DND-41 (cell line): ENCODE data around the gene APCDD1L.
"Not testable (repeated sequence)": the region's sequence is repeated elsewhere in the genome, so short reads cannot be mapped to it uniquely, and the experiment has no call there.

Experiments used
- ATAC-seq: fragments of 200-7000 bp; cut with Tn5 transposase; 3 replicates; pipeline ENCODE4 v1.9.1; 2021; ENCODE audit warnings: low read depth; ENCODE audit not compliant: insufficient read depth
- DNase-seq: peaks from one replicate; pipeline ENCODE4 v3.0.0-alpha.2; 2020
- H2AFZ ChIP-seq: 2 replicates; pipeline ENCODE4 v1.6.0; 2012; ENCODE audit warnings: low read depth, low read length
- H3K27ac ChIP-seq: 2 replicates; pipeline ENCODE4 v1.5.1; 2012; ENCODE audit warnings: low read length, inconsistent platforms
- H3K27me3 ChIP-seq: fragments of 200-600 bp; sonication (generic); 2 replicates; pipeline ENCODE4 v1.6.0; 2012; ENCODE audit warnings: low read length, mild to moderate bottlenecking, inconsistent platforms; ENCODE audit not compliant: insufficient read depth, poor library complexity
- H3K36me3 ChIP-seq: 2 replicates; pipeline ENCODE4 v1.5.1; 2012; ENCODE audit warnings: low read length, inconsistent platforms; ENCODE audit not compliant: insufficient read depth
- H3K4me1 ChIP-seq: 2 replicates; pipeline ENCODE4 v1.5.1; 2012; ENCODE audit warnings: mild to moderate bottlenecking, low read length; ENCODE audit not compliant: insufficient read depth
- H3K4me2 ChIP-seq: 2 replicates; pipeline ENCODE4 v1.6.0; 2012; ENCODE audit warnings: mild to moderate bottlenecking, moderate library complexity, low read length, inconsistent platforms; ENCODE audit not compliant: insufficient read depth
- H3K4me3 ChIP-seq, 2 experiments: fragments of 200-600 bp in 1 of 2; shearing (Covaris generic) in 1 of 2; 2 replicates each; pipeline ENCODE4 v1.5.1; 2012 to 2016; ENCODE audit warnings: inconsistent platforms in 2 of 2, low read length in 2 of 2, mild to moderate bottlenecking in 2 of 2, low read depth in 1 of 2, moderate library complexity in 1 of 2
- H3K79me2 ChIP-seq: 2 replicates; pipeline ENCODE4 v1.6.0; 2012; ENCODE audit warnings: low read length, inconsistent platforms; ENCODE audit not compliant: insufficient read depth
- H3K9ac ChIP-seq: 2 replicates; pipeline ENCODE4 v1.6.0; 2012; ENCODE audit warnings: low read depth, mild to moderate bottlenecking, inconsistent platforms, low read length, moderate library complexity
- H3K9me3 ChIP-seq: 2 replicates; pipeline ENCODE4 v1.5.1; 2012; ENCODE audit warnings: low read length, moderate library complexity, mild to moderate bottlenecking, inconsistent platforms; ENCODE audit not compliant: insufficient read depth, severe bottlenecking
- H4K20me1 ChIP-seq: 2 replicates; pipeline ENCODE4 v1.6.0; 2012; ENCODE audit warnings: low read length; ENCODE audit not compliant: insufficient read depth
- CTCF ChIP-seq: IDR thresholded peaks from 2 replicates; pipeline ENCODE4 v1.5.1; 2012; ENCODE audit warnings: borderline replicate concordance, low read length, moderate library complexity, mild to moderate bottlenecking; ENCODE audit not compliant: poor library complexity, severe bottlenecking; ENCODE audit errors: extremely low read depth
- EZH2 ChIP-seq: IDR thresholded peaks from 3 replicates; pipeline ENCODE4 v1.6.1; 2012; ENCODE audit warnings: borderline replicate concordance, low read depth, mild to moderate bottlenecking, moderate library complexity, low read length, inconsistent platforms; ENCODE audit not compliant: severe bottlenecking

The APCDD1L gene

GRCh38 chr20:58416835-58417234, 98.4 kb downstream of the APCDD1L start:
- no peak overlapping the region for H3K4me2 ChIP-seq
- no peak overlapping the region for H3K27ac ChIP-seq

GRCh38 chr20:58416057-58416456, 99.1 kb downstream of the APCDD1L start:
- Histone ChIP-seq H3K9ac (no peak overlapping the region), H3K79me2 (peaks cover 80% of the 10 kb centered on the region), H3K4me3 (no peak overlapping the region), H3K4me2 (no peak overlapping the region), H3K36me3 (peaks cover 48% of the 10 kb centered on the region), H3K4me1 (no peaks in the 10 kb centered on the region), H4K20me1 (peaks cover 46% of the 10 kb centered on the region), H3K27ac (no peak overlapping the region), H2AFZ (no peak overlapping the region), H3K9me3 (peaks cover 6% of the 10 kb centered on the region), H3K27me3 (no peaks in the 10 kb centered on the region)
- no peak for DNase-seq
- no peak for ATAC-seq
- no peak for TF ChIP-seq EZH2
- no peak for TF ChIP-seq CTCF

More at GRCh38 chr20:58416835-58417234, 98.4 kb downstream of the APCDD1L start:
- TF ChIP-seq CTCF: no peak
- TF ChIP-seq EZH2: no peak
- Histone ChIP-seq H3K36me3 (peaks cover 55% of the 10 kb centered on the region), H3K4me1 (no peaks in the 10 kb centered on the region), H3K9ac (no peak overlapping the region), H3K27me3 (no peaks in the 10 kb centered on the region), H3K9me3 (peaks cover 6% of the 10 kb centered on the region), H3K79me2 (peaks cover 80% of the 10 kb centered on the region), H3K4me3 (no peak overlapping the region), H4K20me1 (peaks cover 50% of the 10 kb centered on the region), H2AFZ (no peak overlapping the region)
- ATAC-seq: no peak
- no peak for DNase-seq

GRCh38 chr20:58414786-58415185, 100.4 kb downstream of the APCDD1L start:
- ATAC-seq: not testable (repeated sequence)

GRCh38 chr20:58414216-58414615, 101.0 kb downstream of the APCDD1L start:
- not testable (repeated sequence) for ATAC-seq, H3K4me3 ChIP-seq

More at GRCh38 chr20:58414786-58415185, 100.4 kb downstream of the APCDD1L start:
- not testable (repeated sequence) for H3K4me2 ChIP-seq, H3K27ac ChIP-seq, H3K4me3 ChIP-seq, DNase-seq, H3K9me3 ChIP-seq, H3K4me1 ChIP-seq, H2AFZ ChIP-seq, H3K9ac ChIP-seq, H3K27me3 ChIP-seq
- H3K79me2 ChIP-seq: peaks cover 82% of the 10 kb centered on the region
- peaks cover 45% of the 10 kb centered on the region for H4K20me1 ChIP-seq
- peaks cover 42% of the 10 kb centered on the region for H3K36me3 ChIP-seq

More at GRCh38 chr20:58414216-58414615, 101.0 kb downstream of the APCDD1L start:
- peaks cover 40% of the 10 kb centered on the region for H4K20me1 ChIP-seq
- not testable (repeated sequence) for H3K4me2 ChIP-seq, H2AFZ ChIP-seq, H3K4me1 ChIP-seq, H3K27me3 ChIP-seq, H3K9ac ChIP-seq, H3K9me3 ChIP-seq, H3K27ac ChIP-seq, DNase-seq
- peaks cover 82% of the 10 kb centered on the region for H3K79me2 ChIP-seq
- H3K36me3 ChIP-seq: peaks cover 40% of the 10 kb centered on the region
